GM13976 (cell line): ENCODE results near the gene COL6A3.

Experiments
- DNase-seq: peaks from one replicate; pipeline ENCODE4 v3.0.0; 2012; ENCODE audit warnings: low spot score
- CTCF ChIP-seq: IDR thresholded peaks from 2 replicates; pipeline ENCODE4 v1.5.1; 2012; ENCODE audit warnings: borderline replicate concordance, mild to moderate bottlenecking; ENCODE audit not compliant: insufficient read depth; ENCODE audit errors: extremely low read depth, missing control alignments, control extremely low read depth
- in situ Hi-C: fragments of 300-500 bp; cut with MboI; formaldehyde crosslinking; loops from one replicate; pipeline ENCODE4 v1.12.0; 2022; ENCODE audit warnings: low sequenced_read_pairs, mixed read lengths, inconsistent platforms; ENCODE audit not compliant: unreplicated experiment

The COL6A3 gene

GRCh38 chr2:237450108-237450507 is 36.1 kb upstream of the COL6A3 start:
- in situ Hi-C loops, result no loop called here
- no peak for TF ChIP-seq CTCF
- DNase-seq, result no peak

- TF ChIP-seq CTCF, result no peak
- in situ Hi-C loops, result no loop called here
- no peak for DNase-seq
Measured at GRCh38 chr2:237449193-237449881, 35.4 kb upstream of the COL6A3 start.

GRCh38 chr2:237448626-237449025 is 34.7 kb upstream of the COL6A3 start:
- DNase-seq, result no peak
- in situ Hi-C loops, result no loop called here
- no peak for TF ChIP-seq CTCF

GRCh38 chr2:237448171-237448570 is 34.2 kb upstream of the COL6A3 start:
- no peak for TF ChIP-seq CTCF
- in situ Hi-C loops, result no loop called here
- no peak for DNase-seq

- TF ChIP-seq CTCF, result no peak
- no peak for DNase-seq
- in situ Hi-C loops, result no loop called here
Measured at GRCh38 chr2:237447496-237447895, 33.5 kb upstream of the COL6A3 start.

GRCh38 chr2:237446338-237446665 is 32.3 kb upstream of the COL6A3 start:
- in situ Hi-C loops, result no loop called here
- DNase-seq, result no peak
- no peak for TF ChIP-seq CTCF

- no peak for TF ChIP-seq CTCF
- in situ Hi-C loops, result no loop called here
- no peak for DNase-seq
Measured at GRCh38 chr2:237445611-237446337, 31.8 kb upstream of the COL6A3 start.
